ENCODE data around the gene LRMDA. TPM values are rescaled to one million over a fixed set of nuclear protein-coding genes. Genes with fewer than 3 reads are reported as not detected.

Gene LRMDA
- total RNA-seq, 1 donor from 2014 or later = 0.19 TPM

DNA sequence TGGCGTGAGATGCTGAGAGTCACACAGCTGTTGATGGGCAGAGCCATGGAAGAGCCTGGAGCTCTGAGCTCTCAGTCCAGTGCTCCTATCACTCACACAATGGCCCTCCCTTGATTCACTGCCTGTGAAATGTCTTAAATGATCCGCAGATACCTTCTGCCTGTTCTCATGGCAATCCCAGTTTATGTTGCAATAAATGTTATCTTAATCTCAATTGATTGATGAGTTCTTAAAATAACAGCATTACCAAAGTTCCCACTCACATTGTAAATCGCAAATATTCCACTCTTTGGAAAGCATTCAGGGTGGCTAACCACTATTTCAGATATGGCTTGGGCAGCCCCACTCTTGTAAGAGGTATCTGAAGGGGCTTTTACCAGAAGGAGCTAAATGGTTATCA, 865.5 kb downstream of the LRMDA start:
- Mint-ChIP-seq H3K4me3 (ENCODE audit: unreplicated experiment) (no peak overlapping the region), H3K27me3 (ENCODE audit: unreplicated experiment) (no peaks in the 10 kb centered on the region), H3K4me1 (ENCODE audit: unreplicated experiment) (peaks cover 7% of the 10 kb centered on the region), H3K9me3 (ENCODE audit: unreplicated experiment) (peaks cover 7% of the 10 kb centered on the region), H3K36me3 (ENCODE audit: unreplicated experiment) (no peaks in the 10 kb centered on the region), H3K27ac (ENCODE audit: unreplicated experiment) (no peak overlapping the region)
- DNase-seq (ENCODE audit: extremely low spot score, unreplicated experiment) = no peak
- TF ChIP-seq CTCF (IDR thresholded peaks at IDR 0.05) = no peak

DNA sequence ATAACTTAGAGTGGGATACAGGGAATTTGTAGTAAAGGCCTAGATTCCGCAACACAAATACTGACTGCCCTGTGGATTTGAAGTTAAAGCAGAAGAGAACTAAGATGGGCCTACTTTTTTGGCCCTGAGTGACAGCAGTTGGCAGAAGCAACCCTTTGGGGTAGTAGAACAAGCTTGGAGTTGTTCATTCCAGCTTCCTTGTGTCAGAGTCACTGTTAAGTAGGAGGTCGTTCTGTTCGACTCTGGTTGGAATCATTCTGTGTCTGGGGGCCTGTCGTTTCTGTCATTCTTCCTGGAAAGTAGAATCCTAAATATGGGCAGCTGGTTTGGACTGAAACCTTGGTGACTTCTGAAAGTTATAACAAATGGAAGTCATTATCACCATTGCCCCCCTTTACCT, 865.9 kb downstream of the LRMDA start:
- Mint-ChIP-seq H3K4me3 (ENCODE audit: unreplicated experiment) (no peak overlapping the region), H3K27me3 (ENCODE audit: unreplicated experiment) (no peaks in the 10 kb centered on the region), H3K4me1 (ENCODE audit: unreplicated experiment) (peaks cover 11% of the 10 kb centered on the region), H3K27ac (ENCODE audit: unreplicated experiment) (no peak overlapping the region), H3K36me3 (ENCODE audit: unreplicated experiment) (no peaks in the 10 kb centered on the region), H3K9me3 (ENCODE audit: unreplicated experiment) (peaks cover 7% of the 10 kb centered on the region)
- TF ChIP-seq CTCF (IDR thresholded peaks at IDR 0.05) = no peak
- no peak for DNase-seq (ENCODE audit: extremely low spot score, unreplicated experiment)

DNA sequence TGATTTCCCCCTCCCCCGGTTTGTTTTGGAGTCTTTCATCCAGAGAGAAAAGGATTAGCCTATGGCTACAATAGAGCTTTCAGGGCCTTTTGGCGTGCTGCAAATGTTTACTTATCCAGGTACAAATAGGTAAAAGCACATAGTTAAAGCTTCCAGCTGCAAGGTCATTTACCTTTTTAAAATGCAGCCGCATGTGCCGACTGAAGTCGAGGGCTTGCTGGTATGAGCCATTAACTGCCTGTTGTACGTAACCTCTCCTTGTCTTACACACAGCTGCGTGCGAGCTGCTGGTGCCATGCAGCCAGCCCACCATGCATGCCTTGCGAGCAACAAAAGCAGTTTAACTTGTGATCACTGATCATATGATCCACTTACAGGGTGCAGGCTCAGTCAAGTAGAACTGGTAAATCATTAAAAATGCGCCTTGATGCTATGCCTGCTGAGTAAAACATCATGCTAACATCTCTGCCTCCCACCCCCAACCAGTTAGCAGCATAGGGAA, 866.4 kb downstream of the LRMDA start:
- Mint-ChIP-seq H3K4me3 (ENCODE audit: unreplicated experiment) (no peak overlapping the region), H3K36me3 (ENCODE audit: unreplicated experiment) (no peaks in the 10 kb centered on the region), H3K27ac (ENCODE audit: unreplicated experiment) (no peak overlapping the region), H3K27me3 (ENCODE audit: unreplicated experiment) (no peaks in the 10 kb centered on the region), H3K9me3 (ENCODE audit: unreplicated experiment) (peaks cover 7% of the 10 kb centered on the region), H3K4me1 (ENCODE audit: unreplicated experiment) (peaks cover 15% of the 10 kb centered on the region)
- DNase-seq (ENCODE audit: extremely low spot score, unreplicated experiment) = no peak
- no peak for TF ChIP-seq CTCF (IDR thresholded peaks at IDR 0.05)

GRCh38 chr10:76298329-76298728, 866.9 kb downstream of the LRMDA start:
- Mint-ChIP-seq H3K27me3 (ENCODE audit: unreplicated experiment) (no peaks in the 10 kb centered on the region), H3K9me3 (ENCODE audit: unreplicated experiment) (peaks cover 7% of the 10 kb centered on the region), H3K4me3 (ENCODE audit: unreplicated experiment) (no peak overlapping the region), H3K27ac (ENCODE audit: unreplicated experiment) (no peak overlapping the region), H3K4me1 (ENCODE audit: unreplicated experiment) (peaks cover 19% of the 10 kb centered on the region), H3K36me3 (ENCODE audit: unreplicated experiment) (no peaks in the 10 kb centered on the region)
- DNase-seq (ENCODE audit: extremely low spot score, unreplicated experiment) = no peak
- TF ChIP-seq CTCF (IDR thresholded peaks at IDR 0.05) = no peak

DNA sequence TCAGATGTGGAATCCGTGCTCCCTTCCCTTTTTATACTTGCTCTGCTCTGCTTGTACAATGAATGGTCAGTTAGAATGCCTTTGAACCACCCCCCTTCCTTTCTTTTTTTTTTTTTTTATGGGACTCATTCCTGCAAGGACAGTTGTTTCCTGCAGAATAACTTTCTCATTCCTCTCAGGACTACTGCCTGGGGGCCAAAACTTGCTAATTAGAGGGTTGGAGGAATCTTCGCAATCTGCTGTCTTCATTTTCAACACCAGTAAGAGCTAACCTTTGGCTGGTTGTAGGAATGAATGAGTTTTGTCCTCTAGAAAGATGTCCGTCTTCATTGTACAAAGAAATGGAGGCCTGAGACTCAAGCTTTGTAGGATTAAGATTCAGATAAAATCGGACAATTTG, 868.1 kb downstream of the LRMDA start:
- Mint-ChIP-seq H3K27me3 (ENCODE audit: unreplicated experiment) (no peaks in the 10 kb centered on the region), H3K4me3 (ENCODE audit: unreplicated experiment) (no peak overlapping the region), H3K9me3 (ENCODE audit: unreplicated experiment) (peaks cover 7% of the 10 kb centered on the region), H3K4me1 (ENCODE audit: unreplicated experiment) (peaks cover 27% of the 10 kb centered on the region), H3K36me3 (ENCODE audit: unreplicated experiment) (no peaks in the 10 kb centered on the region), H3K27ac (ENCODE audit: unreplicated experiment) (no peak overlapping the region)
- TF ChIP-seq CTCF (IDR thresholded peaks at IDR 0.05) = no peak
- DNase-seq (ENCODE audit: extremely low spot score, unreplicated experiment) = no peak
